ENCODE measurements around the gene EMC10. TPM values are rescaled to one million over a fixed set of nuclear protein-coding genes. Genes with fewer than 3 reads are reported as not detected.

The EMC10 gene
- total and polyA plus RNA-seq, 2 donors (not counting 3 experiments of a cell fraction or from before 2014, with no cell fraction given) = 106 to 111 TPM

DNA sequence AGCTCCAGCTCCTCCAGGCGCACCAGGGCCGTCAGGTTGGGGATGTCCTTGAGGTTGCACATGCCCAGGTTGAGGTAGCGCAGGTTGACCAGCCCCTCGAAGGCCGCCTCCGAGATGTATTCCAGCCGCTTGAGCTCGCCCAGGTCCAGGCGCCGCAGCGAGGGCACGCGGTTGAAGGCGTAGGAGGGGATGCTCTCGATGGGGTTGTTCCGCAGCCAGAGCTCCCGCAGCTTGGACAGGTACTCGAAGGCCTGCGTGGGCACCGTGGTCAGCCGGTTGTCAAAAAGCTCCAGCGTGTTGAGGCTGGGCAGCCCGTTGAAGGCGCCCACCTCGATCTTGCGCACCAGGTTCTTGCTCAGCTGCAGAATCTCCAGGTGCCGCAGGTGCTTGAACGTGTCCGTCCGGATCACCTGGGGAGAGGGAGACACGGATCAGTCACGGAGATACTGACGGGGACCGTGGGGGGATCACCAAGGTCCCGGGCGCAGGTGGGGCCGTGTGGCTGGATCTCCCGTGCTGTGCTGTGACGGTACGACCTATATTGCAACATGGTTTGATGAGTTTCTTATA is 42.8 kb downstream of the EMC10 start:
- Histone ChIP-seq H3K4me3 (replicated peaks in 1 of 3; ENCODE audit: insufficient read depth in 1 of 3, low read depth in 1 of 3, low read length in 3 of 3) (no peak overlapping the region), H2AFZ (ENCODE audit: low read depth, low read length) (no peak overlapping the region), H3K4me2 (ENCODE audit: insufficient read depth, low read length) (no peak overlapping the region), H4K20me1 (replicated peaks; ENCODE audit: control insufficient read depth, extremely low read depth, insufficient read depth, low read length) (no peaks in the 10 kb centered on the region), H3K36me3 (ENCODE audit: control insufficient read depth in 2 of 2, extremely low read depth in 1 of 2, insufficient read depth in 2 of 2, low read length in 2 of 2) (no peaks in the 10 kb centered on the region), H3K9ac (replicated peaks; ENCODE audit: extremely low read depth, insufficient read depth, low read length) (no peak overlapping the region), H3K79me2 (ENCODE audit: control insufficient read depth, insufficient read depth, low read length) (no peaks in the 10 kb centered on the region), H3K27me3 (ENCODE audit: control insufficient read depth in 2 of 2, insufficient read depth in 2 of 2, low read length in 2 of 2) (no peaks in the 10 kb centered on the region), H3K27ac (ENCODE audit: insufficient read depth, low read depth, low read length) (no peak overlapping the region), H3K9me3 (replicated peaks; ENCODE audit: control insufficient read depth, insufficient read depth, low read length) (no peaks in the 10 kb centered on the region), H3K4me1 (ENCODE audit: control insufficient read depth, extremely low read depth, insufficient read depth, low read length) (no peaks in the 10 kb centered on the region), H3K9me1 (replicated peaks; ENCODE audit: control insufficient read depth, extremely low read depth, insufficient read depth, low read length) (no peaks in the 10 kb centered on the region)
- CTCF ChIA-PET = interaction anchor here (1.2 to 1.3 kb wide), 2 partner anchors 10 to 19 kb away, joined by 4 to 6 read pairs; no protein-coding TSS in a partner anchor
- dilution Hi-C loops (cut with MboI; ENCODE audit: extremely low pct_ligation_motif_present, low sequenced_read_pairs) (no loop called here), intact Hi-C loops (cut with micrococcal nuclease) (no loop called here)
- TF ChIP-seq EZH2 (IDR thresholded peaks at IDR 0.05; ENCODE audit: borderline replicate concordance, low read depth, low read length, severe bottlenecking) (no peak), FOS (IDR thresholded peaks at IDR 0.05; ENCODE audit: borderline replicate concordance, insufficient read depth, low read length) (no peak), JUN (IDR thresholded peaks at IDR 0.05; ENCODE audit: borderline replicate concordance, insufficient read depth, insufficient read length, low read depth) (no peak), MYC (IDR thresholded peaks at IDR 0.05; ENCODE audit: low read depth, low read length) (no peak), POLR2A (IDR thresholded peaks at IDR 0.05; ENCODE audit: low read depth, low read length) (no peak)
- TF ChIP-seq, protein P1, sequence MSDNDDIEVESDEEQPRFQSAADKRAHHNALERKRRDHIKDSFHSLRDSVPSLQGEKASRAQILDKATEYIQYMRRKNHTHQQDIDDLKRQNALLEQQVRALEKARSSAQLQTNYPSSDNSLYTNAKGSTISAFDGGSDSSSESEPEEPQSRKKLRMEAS (IDR thresholded peaks at IDR 0.05; ENCODE audit: insufficient read depth, insufficient read length) = no peak
- no TSS peak for BruUV-seq (replicated peaks)
- POLR2A ChIA-PET = no interaction called here
- FAIRE-seq (no peak), DNase-seq (ENCODE audit: low read depth, low spot score) (no peak)

DNA sequence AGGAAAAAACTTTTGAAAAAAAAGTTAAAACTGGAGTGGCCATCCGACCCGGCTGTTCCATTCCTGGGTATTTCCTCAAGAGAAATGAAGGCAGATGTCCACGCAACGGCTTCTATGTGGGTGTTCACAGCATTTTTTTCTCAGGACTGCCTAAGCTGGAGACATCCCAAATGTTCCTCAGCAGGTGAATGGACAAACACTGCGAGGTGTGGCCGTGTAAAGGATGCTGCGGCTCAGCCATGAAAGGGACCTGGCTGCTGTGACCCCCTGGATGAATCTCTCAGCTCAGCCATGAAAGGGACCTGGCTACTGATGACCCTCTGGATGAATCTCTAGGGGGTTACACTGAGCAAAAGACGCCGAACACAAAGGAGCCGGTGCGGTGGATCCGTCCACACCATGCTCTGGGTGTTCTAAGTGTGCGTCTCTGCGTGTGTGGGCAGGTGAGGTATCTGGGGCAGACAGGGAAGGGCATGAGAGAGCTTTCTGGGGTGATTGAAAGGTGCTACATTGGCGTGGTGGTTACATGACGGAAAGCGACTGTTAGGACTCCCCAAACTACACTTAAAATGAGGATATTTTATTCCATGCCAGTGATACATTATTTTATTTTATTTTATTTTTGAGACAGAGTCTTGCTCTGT is 44.6 kb downstream of the EMC10 start:
- no peak overlapping the region for H2AFZ ChIP-seq (ENCODE audit: low read depth, low read length)
- no peak for DNase-seq (ENCODE audit: low read depth, low spot score)
- no peak overlapping the region for H3K4me2 ChIP-seq (ENCODE audit: insufficient read depth, low read length)
- no peak for FAIRE-seq
- H3K27ac ChIP-seq (ENCODE audit: insufficient read depth, low read depth, low read length) = no peak overlapping the region
- no peaks in the 10 kb centered on the region for H3K27me3 ChIP-seq (ENCODE audit: control insufficient read depth in 2 of 2, insufficient read depth in 2 of 2, low read length in 2 of 2)
- H3K9ac ChIP-seq (replicated peaks; ENCODE audit: extremely low read depth, insufficient read depth, low read length) = no peak overlapping the region
- no peak overlapping the region for H3K4me3 ChIP-seq (replicated peaks in 1 of 3; ENCODE audit: insufficient read depth in 1 of 3, low read depth in 1 of 3, low read length in 3 of 3)
- no TSS peak for BruUV-seq (replicated peaks)
- no peaks in the 10 kb centered on the region for H3K79me2 ChIP-seq (ENCODE audit: control insufficient read depth, insufficient read depth, low read length)
- ChIA-PET CTCF (interaction anchor here (7.4 kb wide), 1 partner anchor 17 kb away, joined by 41 read pairs; no protein-coding TSS in a partner anchor), POLR2A (no interaction called here)
- H4K20me1 ChIP-seq (replicated peaks; ENCODE audit: control insufficient read depth, extremely low read depth, insufficient read depth, low read length) = no peaks in the 10 kb centered on the region
- dilution Hi-C loops (cut with MboI; ENCODE audit: extremely low pct_ligation_motif_present, low sequenced_read_pairs) = no loop called here
- H3K36me3 ChIP-seq (ENCODE audit: control insufficient read depth in 2 of 2, extremely low read depth in 1 of 2, insufficient read depth in 2 of 2, low read length in 2 of 2) = no peaks in the 10 kb centered on the region
- TF ChIP-seq POLR2A (IDR thresholded peaks at IDR 0.05; ENCODE audit: low read depth, low read length) = no peak
- TF ChIP-seq, protein P2, sequence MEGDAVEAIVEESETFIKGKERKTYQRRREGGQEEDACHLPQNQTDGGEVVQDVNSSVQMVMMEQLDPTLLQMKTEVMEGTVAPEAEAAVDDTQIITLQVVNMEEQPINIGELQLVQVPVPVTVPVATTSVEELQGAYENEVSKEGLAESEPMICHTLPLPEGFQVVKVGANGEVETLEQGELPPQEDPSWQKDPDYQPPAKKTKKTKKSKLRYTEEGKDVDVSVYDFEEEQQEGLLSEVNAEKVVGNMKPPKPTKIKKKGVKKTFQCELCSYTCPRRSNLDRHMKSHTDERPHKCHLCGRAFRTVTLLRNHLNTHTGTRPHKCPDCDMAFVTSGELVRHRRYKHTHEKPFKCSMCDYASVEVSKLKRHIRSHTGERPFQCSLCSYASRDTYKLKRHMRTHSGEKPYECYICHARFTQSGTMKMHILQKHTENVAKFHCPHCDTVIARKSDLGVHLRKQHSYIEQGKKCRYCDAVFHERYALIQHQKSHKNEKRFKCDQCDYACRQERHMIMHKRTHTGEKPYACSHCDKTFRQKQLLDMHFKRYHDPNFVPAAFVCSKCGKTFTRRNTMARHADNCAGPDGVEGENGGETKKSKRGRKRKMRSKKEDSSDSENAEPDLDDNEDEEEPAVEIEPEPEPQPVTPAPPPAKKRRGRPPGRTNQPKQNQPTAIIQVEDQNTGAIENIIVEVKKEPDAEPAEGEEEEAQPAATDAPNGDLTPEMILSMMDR (IDR thresholded peaks at IDR 0.05; ENCODE audit: extremely low read depth in 1 of 2, insufficient read depth in 1 of 2, low read depth in 1 of 2, low read length in 2 of 2) = no peak
- TF ChIP-seq MYC (IDR thresholded peaks at IDR 0.05; ENCODE audit: low read depth, low read length) = no peak
- no peak for TF ChIP-seq JUN (IDR thresholded peaks at IDR 0.05; ENCODE audit: borderline replicate concordance, insufficient read depth, insufficient read length, low read depth)
- TF ChIP-seq FOS (IDR thresholded peaks at IDR 0.05; ENCODE audit: borderline replicate concordance, insufficient read depth, low read length) = no peak
- no peak for TF ChIP-seq GATA2 (IDR thresholded peaks at IDR 0.05; ENCODE audit: insufficient read depth, insufficient read length, low read depth, low read length)
- TF ChIP-seq POLR2AphosphoS5 (IDR thresholded peaks at IDR 0.05; ENCODE audit: insufficient read depth, low read depth, low read length) = no peak
- TF ChIP-seq, protein P1 (IDR thresholded peaks at IDR 0.05; ENCODE audit: insufficient read depth, insufficient read length) = no peak
- TF ChIP-seq EZH2 (IDR thresholded peaks at IDR 0.05; ENCODE audit: borderline replicate concordance, low read depth, low read length, severe bottlenecking) = no peak
- H3K9me3 ChIP-seq (replicated peaks; ENCODE audit: control insufficient read depth, insufficient read depth, low read length) = no peaks in the 10 kb centered on the region
- intact Hi-C loops (cut with micrococcal nuclease) = no loop called here
- H3K9me1 ChIP-seq (replicated peaks; ENCODE audit: control insufficient read depth, extremely low read depth, insufficient read depth, low read length) = no peaks in the 10 kb centered on the region
- no peaks in the 10 kb centered on the region for H3K4me1 ChIP-seq (ENCODE audit: control insufficient read depth, extremely low read depth, insufficient read depth, low read length)
